GM21723 (cell line): Measurements from ENCODE around the gene USP47.
"Not testable (repeated sequence)": the region's sequence is repeated elsewhere in the genome, so short reads cannot be mapped to it uniquely, and the experiment has no call there.

Experiments used
- ATAC-seq: cut with Tn5 transposase; IDR thresholded peaks from one replicate; pipeline ENCODE4 v1.9.1; 2021; ENCODE audit warnings: mild to moderate bottlenecking, moderate library complexity; ENCODE audit not compliant: unreplicated experiment

Gene USP47

GRCh38 chr11:11827272-11827671 is 14.5 kb upstream of the USP47 start:
- ATAC-seq: no peak

- not testable (repeated sequence) for ATAC-seq
Measured at GRCh38 chr11:11831406-11831805, 10.4 kb upstream of the USP47 start.

- ATAC-seq: no peak
Measured at GRCh38 chr11:11836676-11837231, 5.0 kb upstream of the USP47 start.

GRCh38 chr11:11839718-11840117 is 2.1 kb upstream of the USP47 start:
- ATAC-seq: no peak

- peak; percentile 43 for ATAC-seq
Measured at GRCh38 chr11:11841116-11841722, 553 bp upstream of the USP47 start.

- peak; percentile 52 for ATAC-seq
Measured at GRCh38 chr11:11842421-11843008, 743 bp downstream of the USP47 start.

GRCh38 chr11:11843211-11843621 is 1.4 kb downstream of the USP47 start:
- ATAC-seq: no peak

- ATAC-seq: no peak
Measured at GRCh38 chr11:11843642-11844041, 1.9 kb downstream of the USP47 start.

- no peak for ATAC-seq
Measured at GRCh38 chr11:11844272-11844671, 2.5 kb downstream of the USP47 start.

GRCh38 chr11:11845071-11845470 is 3.3 kb downstream of the USP47 start:
- ATAC-seq: no peak

- no peak for ATAC-seq
Measured at GRCh38 chr11:11845551-11845950, 3.8 kb downstream of the USP47 start.

GRCh38 chr11:11847082-11847481 is 5.3 kb downstream of the USP47 start:
- ATAC-seq: no peak

- peak; percentile 81 for ATAC-seq
Measured at GRCh38 chr11:11848891-11849746, 7.3 kb downstream of the USP47 start.

- no peak for ATAC-seq
Measured at GRCh38 chr11:11850668-11851067, 8.9 kb downstream of the USP47 start.

GRCh38 chr11:11856638-11857037 is 14.9 kb downstream of the USP47 start:
- ATAC-seq: no peak

- no peak for ATAC-seq
Measured at GRCh38 chr11:11857769-11858168, 16.0 kb downstream of the USP47 start.

GRCh38 chr11:11858676-11859075 is 16.9 kb downstream of the USP47 start:
- no peak for ATAC-seq

- ATAC-seq: no peak
Measured at GRCh38 chr11:11860103-11860979, 18.6 kb downstream of the USP47 start.

- ATAC-seq: no peak
Measured at GRCh38 chr11:11862999-11863398, 21.2 kb downstream of the USP47 start.

GRCh38 chr11:11864332-11864731 is 22.6 kb downstream of the USP47 start:
- no peak for ATAC-seq

- ATAC-seq: no peak
Measured at GRCh38 chr11:11864803-11865202, 23.0 kb downstream of the USP47 start.
